Osteocyte (in vitro differentiated cells): Measurements from ENCODE around the gene NES. TPM values are rescaled to one million over a fixed set of nuclear protein-coding genes. Genes with fewer than 3 reads are reported as not detected.

Experiments used
- DNase-seq: peaks from one replicate; pipeline ENCODE4 v3.0.0; 2021; ENCODE audit warnings: mixed read lengths; ENCODE audit not compliant: unreplicated experiment; ENCODE audit errors: extremely low spot score
- H3K27ac Mint-ChIP-seq: one replicate; pipeline ENCODE4 v1.8.0; 2021; ENCODE audit warnings: mild to moderate bottlenecking, mixed read lengths; ENCODE audit not compliant: unreplicated experiment
- H3K27me3 Mint-ChIP-seq: one replicate; pipeline ENCODE4 v1.8.0; 2021; ENCODE audit warnings: mixed read lengths; ENCODE audit not compliant: unreplicated experiment
- H3K36me3 Mint-ChIP-seq: one replicate; pipeline ENCODE4 v1.8.0; 2021; ENCODE audit warnings: mixed read lengths; ENCODE audit not compliant: unreplicated experiment
- H3K4me1 Mint-ChIP-seq: one replicate; pipeline ENCODE4 v1.8.0; 2021; ENCODE audit warnings: mixed read lengths; ENCODE audit not compliant: unreplicated experiment
- H3K4me3 Mint-ChIP-seq: one replicate; pipeline ENCODE4 v1.8.0; 2021; ENCODE audit warnings: mild to moderate bottlenecking, moderate library complexity, mixed read lengths; ENCODE audit not compliant: unreplicated experiment
- H3K9me3 Mint-ChIP-seq: one replicate; pipeline ENCODE4 v1.8.0; 2021; ENCODE audit warnings: mixed read lengths; ENCODE audit not compliant: unreplicated experiment
- total RNA-seq: library from RNA; stranded (reverse); gene quantifications from 2 replicates; pipeline ENCODE4 v1.2.1, GENCODE V29; 2021
- TF ChIP-seq, protein P1 (sequence below): fragments of 200-600 bp; sonication (generic); IDR thresholded peaks from 2 replicates; pipeline ENCODE4 v1.5.0; 2021; ENCODE audit warnings: antibody characterized with exemption, mild to moderate bottlenecking, moderate library complexity

NES gene
- total RNA-seq, 1 donor from 2014 or later: 26.5 TPM

DNA sequence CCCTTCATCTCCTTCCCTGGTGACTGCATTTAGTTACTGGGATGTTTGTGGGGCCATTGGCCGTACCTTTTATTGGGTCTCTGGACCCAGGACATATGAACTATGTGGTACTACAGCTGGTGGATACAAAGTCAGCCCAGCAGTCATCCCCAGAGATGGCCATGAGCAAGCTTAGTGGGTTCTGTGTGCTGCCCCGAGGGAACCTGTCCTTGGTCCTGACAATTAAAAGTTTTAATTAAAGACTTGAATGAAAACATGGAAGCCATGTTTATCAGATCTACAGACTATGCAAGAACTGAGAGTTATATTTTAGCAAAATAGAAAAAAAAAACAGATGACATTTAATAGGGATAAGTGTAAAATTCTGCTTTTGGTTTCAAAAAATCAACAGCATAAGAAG is 2.8 kb upstream of the NES start:
- Mint-ChIP-seq H3K27ac (no peak overlapping the region), H3K27me3 (peaks cover 40% of the 10 kb centered on the region), H3K4me3 (no peak overlapping the region), H3K4me1 (peaks cover 24% of the 10 kb centered on the region), H3K9me3 (no peaks in the 10 kb centered on the region), H3K36me3 (no peaks in the 10 kb centered on the region)
- TF ChIP-seq, protein P1, sequence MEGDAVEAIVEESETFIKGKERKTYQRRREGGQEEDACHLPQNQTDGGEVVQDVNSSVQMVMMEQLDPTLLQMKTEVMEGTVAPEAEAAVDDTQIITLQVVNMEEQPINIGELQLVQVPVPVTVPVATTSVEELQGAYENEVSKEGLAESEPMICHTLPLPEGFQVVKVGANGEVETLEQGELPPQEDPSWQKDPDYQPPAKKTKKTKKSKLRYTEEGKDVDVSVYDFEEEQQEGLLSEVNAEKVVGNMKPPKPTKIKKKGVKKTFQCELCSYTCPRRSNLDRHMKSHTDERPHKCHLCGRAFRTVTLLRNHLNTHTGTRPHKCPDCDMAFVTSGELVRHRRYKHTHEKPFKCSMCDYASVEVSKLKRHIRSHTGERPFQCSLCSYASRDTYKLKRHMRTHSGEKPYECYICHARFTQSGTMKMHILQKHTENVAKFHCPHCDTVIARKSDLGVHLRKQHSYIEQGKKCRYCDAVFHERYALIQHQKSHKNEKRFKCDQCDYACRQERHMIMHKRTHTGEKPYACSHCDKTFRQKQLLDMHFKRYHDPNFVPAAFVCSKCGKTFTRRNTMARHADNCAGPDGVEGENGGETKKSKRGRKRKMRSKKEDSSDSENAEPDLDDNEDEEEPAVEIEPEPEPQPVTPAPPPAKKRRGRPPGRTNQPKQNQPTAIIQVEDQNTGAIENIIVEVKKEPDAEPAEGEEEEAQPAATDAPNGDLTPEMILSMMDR: no peak
- no peak for DNase-seq

DNA sequence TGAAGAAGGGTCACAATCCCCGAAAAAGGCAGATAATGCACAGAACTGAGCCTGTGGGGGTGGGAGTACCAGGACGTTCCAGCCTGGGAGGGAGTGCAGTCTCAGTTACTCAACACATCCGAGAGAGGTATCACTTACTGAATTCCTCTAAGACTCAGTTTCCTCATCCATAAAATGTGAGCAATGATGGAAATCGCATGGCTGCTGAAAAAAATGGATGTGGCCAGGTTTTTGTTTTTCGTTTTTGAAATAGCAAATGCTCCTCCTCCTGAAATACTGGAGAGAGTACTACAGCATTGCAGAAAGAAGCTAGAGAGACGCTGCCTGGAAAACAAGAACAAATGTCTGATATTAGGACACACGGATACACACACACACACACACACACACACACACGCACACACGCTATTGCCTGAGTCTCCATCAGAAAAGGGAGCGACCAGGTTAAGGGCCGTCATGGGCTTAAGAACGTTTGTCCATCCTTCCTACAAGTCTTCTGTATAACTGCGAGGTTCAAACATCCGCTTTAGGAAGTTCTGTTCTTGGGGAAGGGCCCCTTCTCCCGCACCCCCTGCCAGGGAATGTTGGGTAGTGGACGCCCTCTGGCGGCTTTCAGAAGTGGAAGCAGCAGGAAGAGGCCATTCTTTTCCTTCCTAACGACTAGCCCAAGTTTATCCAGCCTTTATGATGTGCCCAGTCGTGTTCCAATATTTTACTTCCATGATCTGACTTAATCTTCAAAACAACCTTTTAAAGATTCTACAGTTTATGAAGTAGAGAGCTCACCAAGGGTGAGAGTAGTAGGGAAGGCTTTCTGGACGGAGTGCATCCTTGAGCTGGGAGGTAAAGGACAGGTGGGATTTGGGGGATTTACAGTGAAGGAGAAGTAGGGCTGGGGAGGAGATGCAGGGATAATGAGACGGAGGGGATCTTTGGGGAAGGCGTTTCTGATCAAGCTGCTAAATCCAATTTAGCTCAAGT is 699 bp upstream of the NES start:
- peaks cover 32% of the 10 kb centered on the region for H3K27me3 Mint-ChIP-seq
- H3K4me3 Mint-ChIP-seq: peak overlapping the region; percentile 63
- no peaks in the 10 kb centered on the region for H3K9me3 Mint-ChIP-seq
- TF ChIP-seq, protein P1: peak; percentile 94
- H3K36me3 Mint-ChIP-seq: peaks cover 5% of the 10 kb centered on the region
- no peak for DNase-seq
- peak overlapping the region; percentile 62 for H3K27ac Mint-ChIP-seq
- peaks cover 44% of the 10 kb centered on the region for H3K4me1 Mint-ChIP-seq

DNA sequence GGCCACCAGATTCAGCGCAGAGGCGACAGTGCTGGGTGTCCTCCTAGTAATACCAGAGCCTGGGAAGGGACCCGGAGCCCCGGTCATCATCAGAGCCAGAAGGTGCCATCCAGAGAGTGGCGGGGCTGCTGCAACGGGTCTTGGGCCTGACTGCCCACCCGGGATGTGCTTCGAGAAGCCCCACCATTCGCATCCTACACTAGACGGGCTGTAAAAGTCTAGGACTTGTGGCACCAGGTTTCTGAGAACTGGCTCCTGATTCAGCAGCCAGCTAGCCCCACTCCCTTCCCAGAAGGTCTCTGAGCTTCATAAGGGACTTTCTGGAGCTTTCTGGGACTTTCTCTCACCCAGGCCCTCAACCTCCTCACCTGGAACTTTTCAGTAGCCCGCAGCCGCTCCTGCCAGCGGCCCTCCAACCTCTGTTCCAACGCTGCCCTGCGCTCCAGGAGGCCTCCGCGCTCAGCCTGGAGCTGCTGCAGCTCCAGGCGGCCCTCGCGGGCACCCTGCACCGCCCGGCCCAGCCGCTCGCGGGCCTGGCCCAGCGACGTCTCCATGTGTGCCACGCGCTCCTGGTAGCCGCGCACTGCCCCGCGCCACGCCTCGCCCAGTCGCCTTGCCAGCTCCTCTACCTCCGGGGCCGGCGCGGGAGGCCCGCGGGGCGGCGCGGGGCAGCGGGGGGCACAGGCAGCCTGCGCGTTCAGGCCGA is 940 bp downstream of the NES start:
- H3K4me3 Mint-ChIP-seq: peak overlapping the region; percentile 63
- peaks cover 18% of the 10 kb centered on the region for H3K36me3 Mint-ChIP-seq
- no peaks in the 10 kb centered on the region for H3K9me3 Mint-ChIP-seq
- TF ChIP-seq, protein P1: no peak
- H3K4me1 Mint-ChIP-seq: peaks cover 45% of the 10 kb centered on the region
- peak overlapping the region; percentile 73 for H3K27ac Mint-ChIP-seq
- DNase-seq: no peak
- peaks cover 21% of the 10 kb centered on the region for H3K27me3 Mint-ChIP-seq

DNA sequence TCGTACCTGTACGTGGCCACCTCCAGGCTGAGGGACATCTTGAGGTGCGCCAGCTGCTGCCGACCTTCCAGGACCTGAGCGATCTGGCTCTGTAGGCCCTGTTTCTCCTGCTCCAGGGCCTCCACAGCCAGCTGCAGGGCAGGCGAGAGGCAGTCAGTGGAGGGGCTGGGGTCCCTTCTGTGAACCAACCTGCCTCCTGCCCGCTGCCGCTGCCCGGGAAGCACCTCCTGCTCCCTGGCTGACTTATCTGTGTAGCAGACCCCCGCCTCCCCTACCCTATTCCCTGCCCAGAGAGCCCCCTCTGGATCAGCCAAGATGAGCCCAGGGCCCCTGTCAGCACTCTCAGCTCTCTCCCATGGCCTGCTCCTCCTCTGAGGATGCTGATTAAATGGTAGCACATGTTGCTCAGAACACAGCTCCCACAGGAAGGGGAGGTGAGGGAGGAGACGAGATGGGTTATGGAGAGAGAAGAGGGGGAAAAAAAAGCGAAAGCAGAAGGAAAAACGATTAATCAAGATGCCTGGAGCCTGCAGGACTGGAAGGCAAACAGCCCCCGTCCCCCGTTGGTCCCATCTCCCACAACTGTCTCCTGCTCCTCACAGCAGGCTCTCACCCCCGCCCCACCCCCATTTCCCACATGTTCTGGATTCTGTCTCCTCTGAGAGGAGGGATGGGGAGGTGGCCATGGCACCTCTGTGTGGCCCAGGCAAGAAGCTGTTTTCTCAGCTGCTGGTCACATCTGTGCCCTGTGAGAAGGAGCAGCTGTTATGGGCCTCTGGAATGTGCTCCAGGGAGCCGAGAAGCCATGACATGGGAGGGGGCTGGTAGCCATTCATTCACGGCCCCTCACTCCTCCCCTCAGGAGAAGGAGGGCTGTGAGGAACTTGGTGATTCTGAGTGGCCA is 1.7 kb downstream of the NES start:
- TF ChIP-seq, protein P1: no peak
- peak overlapping the region; percentile 63 for H3K4me3 Mint-ChIP-seq
- H3K4me1 Mint-ChIP-seq: peaks cover 45% of the 10 kb centered on the region
- H3K27ac Mint-ChIP-seq: peak overlapping the region; percentile 73
- H3K36me3 Mint-ChIP-seq: peaks cover 21% of the 10 kb centered on the region
- no peak for DNase-seq
- H3K9me3 Mint-ChIP-seq: no peaks in the 10 kb centered on the region
- peaks cover 15% of the 10 kb centered on the region for H3K27me3 Mint-ChIP-seq
